Activated naive CD8-positive, alpha-beta T cell treated with anti-CD3 and anti-CD28 coated beads, Interleukin-2, amount 50 U/mL, for 24 hours (primary cell): ENCODE data around the gene TMEM179B.

Experiments used
- ATAC-seq: fragments of 150-1000 bp; cut with Tn5 transposase; one replicate; pipeline ENCODE4 v1.10.0; 2021
- DNase-seq: peaks from one replicate; pipeline ENCODE4 v3.0.0; 2021
- H3K27ac Mint-ChIP-seq: one replicate; pipeline ENCODE4 v1.8.0; 2021; ENCODE audit warnings: mild to moderate bottlenecking, mixed read lengths
- H3K27me3 Mint-ChIP-seq: one replicate; pipeline ENCODE4 v1.8.0; 2021; ENCODE audit warnings: mixed read lengths
- H3K36me3 Mint-ChIP-seq: one replicate; pipeline ENCODE4 v1.8.0; 2021; ENCODE audit warnings: low read depth, mixed read lengths
- H3K4me1 Mint-ChIP-seq: one replicate; pipeline ENCODE4 v1.8.0; 2021; ENCODE audit warnings: mixed read lengths
- H3K4me3 Mint-ChIP-seq: one replicate; pipeline ENCODE4 v1.8.0; 2021; ENCODE audit warnings: mild to moderate bottlenecking, moderate library complexity, mixed read lengths
- H3K9me3 Mint-ChIP-seq: one replicate; pipeline ENCODE4 v1.8.0; 2021; ENCODE audit warnings: mixed read lengths

The TMEM179B gene

DNA sequence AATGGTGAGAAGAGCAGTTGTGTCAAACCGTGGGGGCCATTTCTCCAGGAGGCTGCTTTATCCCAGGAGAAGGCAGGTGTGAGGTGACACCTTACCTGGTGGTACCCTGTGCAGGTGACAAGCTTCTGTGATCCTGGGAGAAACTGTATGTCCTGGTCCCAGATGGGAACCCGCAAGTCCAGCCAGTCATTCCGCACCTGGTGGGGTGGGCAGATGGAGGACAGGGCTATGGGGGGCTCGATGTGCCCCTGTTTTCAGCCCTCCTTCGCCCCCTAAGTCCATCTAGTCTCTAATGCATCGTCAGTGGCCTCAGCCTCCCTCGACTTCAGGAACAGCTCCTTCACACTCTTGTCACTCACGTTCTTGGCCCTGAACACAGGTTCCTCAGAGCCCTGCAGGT is 48.1 kb downstream of the TMEM179B start:
- ATAC-seq: no peak
- Mint-ChIP-seq H3K27ac (peak overlapping the region; percentile 71), H3K4me1 (peaks cover 65% of the 10 kb centered on the region), H3K9me3 (no peaks in the 10 kb centered on the region), H3K4me3 (no peak overlapping the region), H3K36me3 (peaks cover 44% of the 10 kb centered on the region), H3K27me3 (no peaks in the 10 kb centered on the region)
- no peak for DNase-seq

DNA sequence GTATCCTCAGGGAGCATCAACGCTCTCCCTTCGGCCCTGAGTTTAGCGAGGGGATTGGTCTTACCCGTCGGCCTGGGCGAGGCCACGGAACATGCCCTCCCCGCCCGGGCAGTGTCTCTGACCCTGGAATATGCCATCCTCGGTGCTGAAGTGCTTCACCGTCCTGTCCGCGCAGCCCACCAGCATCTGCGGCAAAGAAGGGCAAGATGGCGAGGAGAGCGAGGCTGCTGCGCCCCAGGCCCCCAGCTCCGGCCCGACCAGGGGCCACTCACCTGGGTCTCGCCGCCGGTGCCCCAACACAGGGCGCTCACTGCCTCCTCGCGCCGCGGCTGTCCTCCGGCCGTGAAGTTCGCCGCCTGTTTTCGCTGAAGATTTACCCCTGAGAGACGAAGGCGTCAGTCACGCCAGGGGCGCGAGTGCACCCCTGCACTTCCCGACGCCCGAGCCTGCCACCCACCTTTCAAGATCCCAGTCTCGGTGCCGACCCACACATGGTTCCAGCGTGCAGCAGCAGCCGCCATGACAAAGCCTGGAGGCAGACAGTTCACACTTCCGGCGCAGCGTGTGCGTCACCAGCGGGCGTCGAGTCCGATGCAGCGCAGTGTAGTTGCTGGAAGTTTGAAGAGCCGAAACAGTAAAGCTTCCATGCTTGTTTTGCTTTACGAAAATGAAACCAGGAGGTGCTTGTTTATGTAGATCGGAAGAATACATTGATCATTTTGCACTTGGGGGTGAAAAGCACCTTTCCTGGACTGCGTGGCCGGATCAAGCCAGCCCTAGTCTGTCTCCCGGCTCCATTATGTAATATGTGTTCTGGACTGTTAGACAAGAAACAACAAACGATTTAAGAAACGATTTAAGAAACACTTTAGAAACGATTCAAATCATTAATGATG is 52.1 kb downstream of the TMEM179B start, which contains the start of gene WDR74:
Gene WDR74, minus strand, starts transcription at position 541 of the 896 bp plus-strand sequence. Its CDS starts 20 bp downstream, at position 521.
- Mint-ChIP-seq H3K4me3 (no peak within 1 kb of the TSS), H3K36me3 (peaks cover 32% of the 10 kb centered on the region), H3K9me3 (no peaks in the 10 kb centered on the region), H3K27me3 (no peaks in the 10 kb centered on the region), H3K4me1 (peaks cover 46% of the 10 kb centered on the region), H3K27ac (no peak within 1 kb of the TSS)
- peak; percentile 92 for DNase-seq
- ATAC-seq: peak; percentile 48
